Measurements from ENCODE around the gene RGS6.
A peak's percentile ranks its signal among the peaks of the same experiment; 100 is the strongest.

The RGS6 gene

DNA sequence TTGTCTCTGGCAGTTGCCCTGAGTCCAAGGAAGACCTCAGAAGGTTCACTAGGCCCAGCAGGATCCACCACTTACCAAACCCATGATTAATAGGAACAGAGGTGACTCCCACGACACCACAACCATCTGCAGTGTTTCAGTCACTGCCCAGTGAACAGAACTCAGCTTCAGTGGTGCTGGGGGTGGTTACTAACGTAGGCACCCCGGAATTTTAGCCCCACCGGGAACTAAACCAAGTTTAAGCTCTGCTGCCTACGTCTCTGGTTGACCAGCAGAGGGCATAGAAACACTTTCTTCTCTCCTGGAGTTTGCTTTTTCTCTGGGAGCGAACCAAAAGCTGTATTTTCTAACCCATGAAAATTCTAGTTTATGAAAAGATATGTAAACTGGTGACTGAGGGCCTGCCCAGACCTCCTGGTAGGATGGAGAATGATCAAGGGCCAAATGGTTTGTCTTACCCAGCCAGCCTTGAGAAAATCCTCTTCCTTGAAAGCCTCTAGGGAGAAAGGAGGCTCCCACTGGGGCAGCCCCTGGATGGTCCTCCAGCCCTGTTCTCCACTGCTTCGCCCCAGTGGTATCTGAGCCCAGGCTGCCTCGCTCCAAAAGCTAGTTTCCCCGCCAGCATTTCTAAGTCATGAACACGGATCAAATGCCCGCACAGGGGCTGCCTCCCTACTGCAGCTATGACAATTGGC, 581.9 kb downstream of the RGS6 start:
- no peak for DNase-seq

DNA sequence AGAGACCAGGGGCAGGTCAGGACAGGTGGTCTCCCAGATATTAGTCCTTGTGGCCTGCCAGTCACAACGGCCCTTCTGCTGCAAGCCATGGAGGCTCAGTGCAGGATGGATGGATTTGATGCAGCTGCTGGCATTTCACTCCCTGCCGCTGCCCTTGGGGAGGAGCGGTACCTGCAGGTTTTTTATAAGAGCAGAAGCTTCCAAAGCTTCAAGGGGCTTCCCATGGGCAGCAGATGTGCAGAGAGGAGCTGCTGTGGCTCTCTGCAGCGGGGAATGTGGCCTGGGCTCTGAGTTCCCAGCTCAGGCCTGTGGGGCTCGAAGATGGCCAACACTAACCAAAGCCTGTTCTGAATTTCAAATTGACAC, 582.4 kb downstream of the RGS6 start:
- DNase-seq: no peak

DNA sequence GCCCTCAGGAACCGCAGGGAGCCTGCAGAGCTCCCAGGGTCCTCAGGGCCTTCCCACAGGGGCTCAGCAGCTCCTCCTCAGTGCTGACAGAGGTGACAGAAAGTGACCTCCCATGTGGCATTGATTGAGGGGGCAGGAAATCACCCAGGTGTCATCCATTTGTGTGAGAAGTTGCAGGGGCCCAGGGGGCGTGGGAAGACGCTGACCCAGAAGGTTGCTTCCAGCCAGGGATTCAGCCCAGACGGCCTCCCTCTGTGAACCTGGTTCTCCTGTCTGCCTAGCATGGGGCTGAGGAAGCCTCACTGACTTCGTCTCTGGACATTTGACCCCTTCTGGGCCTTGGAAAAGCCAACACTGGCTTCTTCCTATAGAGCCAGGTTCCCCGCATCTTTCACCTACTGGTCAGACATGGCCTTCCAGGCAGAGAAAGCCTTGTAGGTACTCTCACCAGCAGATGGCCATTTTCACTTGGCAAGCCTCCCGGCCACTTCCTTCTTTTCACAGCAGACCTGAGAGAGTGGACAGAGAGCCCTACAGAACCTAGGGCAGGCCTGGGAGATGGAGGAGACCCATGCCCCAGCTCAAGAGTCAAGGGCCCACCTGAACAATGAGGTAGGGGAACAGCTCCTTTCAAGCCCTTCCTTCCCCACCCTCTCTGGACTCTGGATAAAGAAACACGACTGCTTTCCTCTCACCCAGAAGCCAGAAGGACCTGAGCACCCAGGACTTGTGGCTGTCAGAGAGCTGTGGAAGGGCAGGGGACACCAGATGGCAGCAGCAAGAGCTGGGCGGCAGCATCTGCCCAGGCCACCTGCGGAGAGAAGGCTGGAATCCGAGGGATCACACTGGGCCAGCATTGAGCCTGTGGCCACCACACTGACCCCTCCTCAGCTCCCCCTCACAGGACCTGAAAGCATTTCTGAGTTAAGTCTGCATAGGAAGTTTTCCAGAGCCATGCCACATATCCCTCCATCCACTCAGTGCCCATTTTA, 583.8 kb downstream of the RGS6 start:
- DNase-seq: no peak

DNA sequence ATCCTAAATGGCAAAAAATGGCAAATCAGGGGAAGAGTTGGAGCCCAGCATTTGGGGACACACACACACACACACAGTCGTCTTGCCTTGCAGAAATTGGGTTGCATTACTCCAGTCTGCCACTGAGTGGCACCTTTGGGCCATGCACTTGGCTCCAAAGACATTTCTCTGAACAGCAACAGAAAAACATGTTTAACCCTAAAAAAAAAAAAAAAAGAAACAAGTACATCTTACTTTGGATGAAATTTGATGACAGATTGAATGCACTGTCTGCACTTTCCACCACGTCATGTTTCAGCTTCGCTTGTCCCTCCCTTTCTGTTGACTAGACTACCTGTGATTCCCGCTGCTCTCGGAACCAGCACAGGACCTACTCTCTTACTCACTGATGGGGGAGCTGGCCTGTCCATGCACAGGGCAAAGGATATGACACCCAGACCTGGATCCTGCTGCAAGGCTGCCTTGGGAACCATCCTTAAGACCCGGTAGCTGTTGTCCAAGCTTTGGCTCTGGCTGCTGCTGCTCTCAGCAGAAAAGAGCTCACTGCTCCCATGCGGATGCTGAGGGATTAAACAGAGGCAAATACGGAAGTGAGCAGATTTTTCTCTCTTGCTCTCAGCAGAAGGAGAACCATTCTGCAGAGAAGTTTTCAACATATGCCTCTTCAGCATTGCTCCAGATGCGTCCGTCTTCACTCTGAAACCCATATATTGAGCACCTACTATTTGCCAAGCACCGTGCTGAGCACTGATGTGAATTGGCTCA, 584.9 kb downstream of the RGS6 start:
- DNase-seq: peak; percentile 7

DNA sequence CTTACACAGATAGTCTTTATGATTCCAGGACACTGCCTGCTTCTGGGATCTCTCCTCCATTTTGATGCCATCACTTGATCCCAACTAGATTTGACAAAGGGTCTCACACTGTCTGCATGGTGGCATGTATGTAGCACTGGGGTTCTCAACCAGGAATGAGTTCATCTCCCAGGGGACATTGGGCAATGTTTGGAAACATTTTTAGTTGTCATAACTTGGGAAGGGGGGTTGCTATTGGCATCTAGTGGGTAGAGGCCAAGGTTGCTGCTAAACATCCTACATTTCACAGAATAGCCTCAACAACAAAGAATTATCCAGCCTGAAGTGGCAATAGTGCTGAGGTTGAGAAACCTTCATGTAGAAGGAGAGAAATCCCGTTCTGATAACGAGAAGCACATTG, 585.5 kb downstream of the RGS6 start:
- DNase-seq: no peak

DNA sequence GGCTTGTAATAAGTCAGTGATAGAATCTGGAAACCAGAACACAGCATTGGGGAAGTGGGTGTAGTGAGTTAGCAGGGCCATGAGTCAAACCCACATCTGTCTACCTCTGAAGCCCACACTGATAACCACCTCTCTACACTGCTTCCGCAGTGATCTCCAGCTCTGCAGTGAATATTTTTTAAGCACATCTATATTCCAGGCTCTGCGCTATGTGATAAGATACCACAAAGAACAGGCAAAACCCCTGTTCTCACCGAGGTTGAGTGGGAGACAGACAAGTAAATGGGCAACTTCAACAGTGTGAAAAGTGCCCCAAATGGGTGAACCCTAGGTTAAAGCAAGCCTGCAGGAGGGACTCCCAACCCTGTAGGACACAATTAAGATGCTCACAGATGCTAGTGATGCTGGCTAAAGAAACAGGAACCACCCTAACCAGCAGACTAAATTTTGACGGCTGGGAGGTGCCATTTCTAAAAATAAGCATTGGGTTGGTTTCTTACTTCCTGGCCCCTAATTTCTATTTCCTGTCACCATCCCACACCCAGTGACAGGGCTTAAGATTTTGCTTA, 586.7 kb downstream of the RGS6 start:
- DNase-seq: no peak

DNA sequence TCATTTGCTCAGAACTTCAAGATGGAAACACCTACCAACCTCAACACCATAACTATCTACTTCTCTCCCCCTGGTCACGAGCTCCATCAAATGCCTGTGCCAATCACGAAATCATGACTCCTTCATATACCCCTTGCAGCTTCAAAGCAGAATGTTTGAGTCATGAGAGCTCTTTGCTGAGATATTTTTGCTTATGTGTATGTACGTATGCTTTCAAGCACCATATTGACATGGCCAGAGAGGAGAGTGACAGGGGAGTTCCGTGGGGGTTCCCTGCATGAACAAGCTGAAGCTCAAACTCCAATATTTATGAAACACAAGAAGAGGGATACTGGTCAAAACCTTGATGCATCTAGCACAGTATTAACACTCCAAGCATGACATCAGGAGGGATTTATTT, 587.3 kb downstream of the RGS6 start:
- no peak for DNase-seq

DNA sequence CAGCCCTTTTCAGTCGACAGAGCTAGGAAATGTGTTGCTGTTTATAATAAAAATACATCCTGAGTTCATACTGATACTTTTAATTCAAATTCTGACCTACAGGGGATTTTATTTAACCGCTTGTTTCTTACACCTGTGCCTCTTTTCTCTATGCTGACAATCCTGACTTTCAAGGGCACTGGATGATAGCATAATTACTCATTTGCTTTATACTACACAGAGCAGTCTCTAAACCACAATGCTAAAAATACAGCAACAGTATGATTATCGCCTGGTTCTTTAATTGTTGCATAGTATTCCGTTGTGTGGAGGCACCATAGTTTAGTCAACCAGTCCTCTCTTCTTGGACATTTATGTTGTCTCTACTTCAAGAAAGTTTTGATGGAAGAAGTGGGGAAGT, 588.8 kb downstream of the RGS6 start:
- DNase-seq: no peak

DNA sequence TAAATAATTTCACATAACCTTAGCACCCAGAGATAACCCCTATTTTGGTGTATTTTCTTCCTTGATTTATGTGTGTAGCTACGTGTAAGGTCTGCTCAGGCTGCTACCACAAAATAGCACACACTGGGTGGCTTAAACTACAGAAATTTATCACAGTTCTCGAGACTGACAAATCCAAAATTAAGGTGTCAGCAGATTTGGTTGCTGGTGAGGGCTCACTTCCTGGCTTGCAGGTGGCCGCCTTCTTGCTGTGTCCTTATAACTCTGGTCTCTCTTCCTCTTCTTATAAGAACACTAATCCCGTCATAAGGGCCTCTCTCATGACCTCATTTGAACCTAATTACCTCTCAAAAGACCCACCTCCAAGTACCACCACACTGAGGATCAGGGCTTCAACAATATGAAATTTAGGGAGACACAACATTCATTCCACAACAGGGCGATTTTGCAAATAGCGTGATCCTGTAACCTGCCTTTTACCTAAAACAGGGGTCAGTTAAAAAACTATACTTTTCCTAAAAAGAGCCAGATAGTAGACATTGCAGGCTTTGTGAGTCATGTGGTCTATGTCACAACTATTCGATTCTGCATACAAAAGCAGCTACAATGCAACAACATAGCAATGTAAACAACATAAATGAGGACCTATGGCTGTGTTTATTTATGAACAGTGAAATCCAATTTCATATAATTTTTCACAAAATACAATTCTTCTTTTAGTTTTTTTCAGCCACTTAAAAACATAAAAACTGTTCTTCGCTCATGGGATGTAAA, 589.9 kb downstream of the RGS6 start:
- DNase-seq: no peak

DNA sequence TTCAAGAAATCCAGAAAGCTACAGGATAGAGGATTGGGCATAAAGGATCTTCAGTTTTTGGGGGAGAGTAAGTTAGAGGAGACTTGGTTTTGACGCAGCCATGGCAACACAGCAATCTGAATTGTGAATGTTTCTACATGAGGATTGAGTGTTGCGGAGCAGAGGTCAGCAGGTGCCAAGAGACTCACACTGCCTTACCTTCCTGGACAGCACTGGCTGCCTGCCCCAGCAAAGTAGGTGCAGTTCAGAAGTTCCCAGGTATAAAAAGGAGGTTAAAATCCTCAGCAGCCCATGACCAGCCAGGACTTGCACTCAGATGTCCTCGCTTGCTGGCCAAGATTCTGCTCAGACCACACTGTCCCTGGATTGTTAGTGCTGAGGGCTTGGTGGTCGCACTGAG, 590.6 kb downstream of the RGS6 start:
- no peak for DNase-seq

DNA sequence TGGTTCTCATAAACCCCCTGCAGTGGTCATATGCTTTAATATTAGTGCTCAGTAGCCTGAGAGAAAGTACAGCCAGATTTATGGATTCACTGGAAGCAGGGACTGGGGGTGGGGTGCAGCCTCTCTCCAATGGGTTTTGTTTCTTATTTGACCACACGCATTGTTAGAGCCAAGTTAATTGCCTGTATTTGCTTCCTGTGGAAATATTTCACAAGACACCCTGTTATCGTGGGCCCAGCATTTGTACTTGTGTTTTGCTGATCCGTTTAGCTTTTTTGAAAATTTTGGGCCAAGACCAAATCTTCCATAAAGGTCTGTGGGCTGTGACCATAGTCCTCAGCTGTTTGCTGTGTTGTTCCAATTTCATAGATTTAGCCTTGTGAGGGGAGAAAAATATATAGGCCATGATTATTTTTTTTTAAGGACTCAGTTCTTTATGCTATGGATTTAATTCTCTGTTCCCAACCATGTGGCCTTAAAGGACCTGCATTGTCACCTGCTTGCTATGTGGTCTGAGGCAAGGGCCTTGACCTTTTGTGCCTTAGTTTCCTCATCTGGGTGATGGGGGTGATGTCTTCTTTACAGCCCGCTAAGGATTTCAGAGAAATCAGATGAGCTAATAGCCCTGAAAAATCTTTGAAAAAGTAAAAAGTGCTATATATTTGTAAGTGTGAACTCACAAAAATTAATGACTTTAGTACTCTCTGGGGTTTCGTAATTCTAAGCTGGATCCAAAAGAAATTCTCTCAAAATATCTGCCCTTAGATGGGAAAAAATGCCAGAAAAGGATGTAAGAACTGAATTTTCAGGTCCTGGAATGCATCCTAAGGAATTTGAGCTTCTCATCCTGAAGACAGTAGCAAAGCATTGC, 591.4 kb downstream of the RGS6 start:
- DNase-seq: no peak

DNA sequence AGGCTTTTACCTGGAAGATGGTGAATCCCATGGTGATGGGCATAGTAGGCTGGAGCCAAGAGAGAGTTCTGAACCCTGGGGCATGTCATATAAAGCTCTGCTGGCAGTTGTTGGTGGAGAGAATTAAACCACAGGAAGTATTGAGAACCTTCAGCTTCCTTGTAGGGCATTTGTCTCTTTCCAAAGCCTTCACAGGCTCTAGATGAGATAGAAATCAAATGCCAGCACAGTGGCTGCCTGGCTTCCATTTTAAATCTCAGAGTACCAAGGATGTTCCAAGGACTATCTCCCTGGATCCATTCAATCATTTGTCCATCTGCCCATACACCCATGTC, 592.0 kb downstream of the RGS6 start:
- DNase-seq: no peak

DNA sequence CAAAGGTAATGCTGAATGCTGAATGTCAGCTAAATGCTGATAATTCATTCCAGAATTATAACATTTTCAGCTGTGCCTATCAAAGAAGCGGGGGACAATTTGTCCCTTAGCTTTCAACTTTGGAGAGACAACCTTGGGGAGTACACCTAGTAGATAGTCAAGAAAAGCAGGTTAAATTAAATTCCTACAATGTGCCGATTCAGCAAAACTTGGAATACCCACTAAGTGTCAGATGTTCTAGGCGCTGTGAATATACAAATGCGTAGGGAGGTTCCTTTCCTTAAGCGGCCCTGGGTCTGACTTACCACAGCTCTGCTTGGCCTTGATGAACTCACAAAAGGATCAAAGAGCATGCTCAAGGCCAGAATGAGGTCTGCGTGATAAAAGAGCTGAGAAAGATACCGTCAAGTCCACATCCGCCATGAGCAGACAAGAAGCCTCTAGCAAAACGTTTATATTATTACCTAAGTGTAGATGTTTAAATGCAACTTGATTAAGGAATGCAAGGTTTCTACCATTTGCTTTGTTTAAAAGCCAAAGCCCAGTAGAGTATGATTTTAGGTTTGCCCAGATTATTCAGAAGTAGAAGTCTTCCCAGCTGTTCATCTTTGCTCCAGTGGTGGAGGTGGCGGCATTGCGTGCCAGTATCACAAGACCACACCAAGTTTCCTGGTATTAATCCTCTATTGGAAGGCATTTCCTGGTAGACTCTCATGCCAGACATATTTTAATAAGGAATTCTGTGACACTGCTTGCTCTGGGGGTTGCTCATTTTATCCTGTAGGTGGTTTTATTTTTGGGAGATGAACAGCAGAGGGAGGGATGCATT, 593.1 kb downstream of the RGS6 start:
- no peak for DNase-seq

DNA sequence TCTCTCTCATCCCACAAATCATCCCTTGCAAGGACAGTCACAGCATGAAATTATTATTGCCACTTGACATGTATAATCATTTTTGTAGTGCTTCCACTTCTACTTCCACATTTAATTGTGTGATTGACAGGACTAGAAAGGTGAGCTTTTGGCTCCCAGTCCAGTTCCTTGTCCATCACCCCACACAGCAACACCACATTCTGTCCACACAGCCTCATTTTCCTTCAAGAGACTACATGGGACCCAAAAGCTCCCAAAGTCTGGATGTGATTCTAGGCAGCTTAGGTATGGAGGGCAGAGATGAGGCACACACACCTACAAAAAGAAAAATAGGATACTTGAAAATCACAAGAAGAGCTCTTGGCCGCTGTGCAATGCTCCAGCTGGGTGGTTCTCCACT, 595.4 kb downstream of the RGS6 start:
- DNase-seq: no peak

DNA sequence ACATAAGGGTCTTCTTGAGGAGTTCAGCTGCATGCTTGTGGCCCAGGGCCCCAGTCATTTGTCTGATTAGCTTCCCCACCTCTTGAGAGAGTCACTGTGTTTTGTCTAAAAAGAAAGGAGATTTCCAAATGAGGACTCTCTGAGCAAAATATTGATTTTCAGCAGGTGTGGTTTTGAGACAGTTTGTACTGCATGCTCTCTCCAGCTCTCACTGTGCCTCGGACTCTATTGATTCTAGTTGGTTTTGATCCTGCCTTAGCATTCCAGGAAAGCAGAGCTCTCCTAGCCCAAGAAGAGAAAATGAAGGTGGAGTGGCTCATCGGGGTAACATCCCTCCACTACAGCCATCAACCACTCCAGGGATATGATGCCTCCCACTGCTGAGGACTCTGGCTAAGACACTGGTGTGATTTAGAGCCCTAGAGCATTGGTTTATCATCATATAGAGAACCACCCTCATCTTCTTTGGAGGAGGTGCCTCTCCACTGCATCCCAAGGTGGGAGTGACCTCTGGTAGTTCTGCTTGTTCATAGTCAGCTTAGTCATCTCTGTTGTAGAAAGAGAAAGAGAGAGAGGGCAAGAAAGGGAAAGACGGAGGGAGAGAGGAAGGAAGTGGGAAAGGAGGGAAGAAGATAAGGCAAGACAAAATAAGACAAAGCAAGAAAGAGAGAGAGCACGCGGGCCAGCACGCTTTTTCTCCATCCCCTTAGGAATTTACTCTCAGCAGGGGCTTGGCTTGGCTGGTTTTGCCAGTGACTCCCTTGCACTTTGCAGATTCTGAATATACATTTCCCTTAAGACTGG, 596.0 kb downstream of the RGS6 start:
- DNase-seq: no peak

DNA sequence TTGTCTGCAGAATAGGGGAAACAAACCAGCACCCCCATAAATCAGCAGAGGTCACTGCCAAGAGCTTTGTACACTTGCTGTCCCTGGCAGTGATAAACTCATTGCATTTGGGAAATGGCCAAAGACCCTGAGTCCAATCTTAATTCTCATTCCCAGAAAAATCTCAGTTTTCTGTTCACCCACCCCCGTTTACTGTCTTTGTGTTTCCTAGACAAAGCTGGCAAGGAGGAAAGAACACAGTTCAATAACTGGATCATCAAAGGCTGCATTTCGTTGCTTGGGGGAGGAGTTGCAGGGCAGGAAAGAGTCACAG, 596.6 kb downstream of the RGS6 start:
- no peak for DNase-seq

DNA sequence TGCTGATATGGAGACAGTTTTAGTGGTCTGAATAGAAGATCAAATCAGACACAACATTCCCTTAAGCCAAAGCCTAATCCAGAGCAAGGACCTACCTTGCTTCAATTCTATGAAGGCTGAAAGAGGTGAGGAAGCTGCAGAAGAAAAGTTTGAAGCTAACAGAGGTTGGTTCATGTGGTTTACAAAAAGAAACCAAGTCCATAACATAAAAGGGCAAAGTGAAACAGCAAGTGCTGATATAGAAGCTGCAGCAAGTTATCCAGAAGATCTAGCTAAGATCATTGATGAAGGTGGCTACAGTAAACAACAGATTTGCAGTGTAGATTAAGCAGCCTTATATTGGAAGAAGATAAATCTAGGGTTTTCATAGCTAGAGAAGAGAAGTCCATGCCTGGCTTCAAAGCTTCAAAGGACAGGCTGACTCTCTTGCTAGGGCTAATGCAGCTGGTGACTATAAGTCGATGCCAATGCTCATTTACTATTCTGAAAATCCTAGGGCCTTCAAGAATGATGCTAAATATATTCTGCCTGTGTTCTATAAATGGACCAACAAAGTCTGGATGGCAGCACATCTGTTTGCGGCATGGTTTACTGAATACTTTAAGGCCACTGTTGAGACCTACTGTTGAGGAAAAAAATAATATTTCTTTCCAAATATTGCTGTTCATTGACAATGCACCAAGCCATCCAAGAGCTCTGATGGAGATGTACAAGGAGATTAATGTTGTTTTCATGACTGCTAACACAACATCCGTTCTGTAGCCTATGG, 600.6 kb downstream of the RGS6 start:
- no peak for DNase-seq

DNA sequence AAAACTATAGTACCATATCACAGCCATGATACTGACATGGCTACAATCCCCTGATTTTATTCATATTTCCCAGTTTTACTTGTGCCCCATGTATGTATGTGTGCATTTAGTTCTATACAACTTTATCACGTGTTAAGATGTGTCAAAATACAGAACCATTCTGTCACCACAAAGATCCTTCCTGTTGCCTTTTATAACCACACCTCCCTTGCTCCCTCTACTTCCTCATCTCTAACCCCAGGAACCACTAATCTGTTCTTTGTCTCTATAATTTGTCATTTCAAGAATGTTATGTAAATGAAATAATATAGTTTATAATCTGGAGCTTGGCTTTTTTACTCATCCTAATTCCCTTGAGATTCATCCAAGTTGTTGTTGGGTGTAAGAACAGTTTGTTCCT, 603.3 kb downstream of the RGS6 start:
- no peak for DNase-seq

DNA sequence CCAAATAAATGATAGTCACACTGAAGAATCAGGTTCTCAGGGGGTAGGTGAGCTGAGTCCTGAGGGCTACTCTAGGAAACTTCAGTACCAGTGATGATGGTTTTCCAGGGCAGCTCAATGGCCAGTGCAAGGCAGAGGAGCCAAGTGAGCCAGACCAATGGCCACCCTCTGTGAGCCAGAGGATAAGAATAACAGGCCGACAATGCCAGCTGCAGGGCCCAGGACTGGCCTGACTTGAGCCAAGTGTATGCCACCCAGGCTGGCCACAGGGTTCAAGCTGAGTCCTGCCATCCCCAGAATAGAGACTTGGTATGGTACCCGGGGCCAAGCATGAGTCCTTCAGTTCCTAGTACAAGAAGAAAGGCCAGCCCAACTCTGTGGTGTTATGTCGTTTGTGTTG, 606.2 kb downstream of the RGS6 start:
- no peak for DNase-seq

Measured in NCI-H146 (cell line).